H9 (cell line): Measurements from ENCODE around the gene TTYH1. TPM values are rescaled to one million over a fixed set of nuclear protein-coding genes. Genes with fewer than 3 reads are reported as not detected.

ENCODE experiments used
- DNase-seq: peaks from one replicate; pipeline ENCODE4 v3.0.0-alpha.2; 2017
- H2AFZ ChIP-seq: one replicate; pipeline ENCODE4 v1.6.1; 2013; ENCODE audit warnings: mild to moderate bottlenecking, low read length, control low read depth, moderate library complexity
- H2AK5ac ChIP-seq: 2 replicates; pipeline ENCODE4 v1.6.1; 2013; ENCODE audit warnings: low read length, control low read depth, mixed read lengths; ENCODE audit not compliant: insufficient read length
- H2BK120ac ChIP-seq: one replicate; pipeline ENCODE4 v1.6.1; 2013; ENCODE audit warnings: low read depth, mild to moderate bottlenecking, low read length, control low read depth, inconsistent platforms; ENCODE audit not compliant: poor library complexity, severe bottlenecking
- H2BK12ac ChIP-seq: 2 replicates; pipeline ENCODE4 v1.6.1; 2013; ENCODE audit warnings: low read length, control low read depth, mixed read lengths, low read depth; ENCODE audit not compliant: insufficient read length
- H2BK15ac ChIP-seq: 2 replicates; pipeline ENCODE4 v1.6.1; 2013; ENCODE audit warnings: low read depth, low read length, control low read depth
- H2BK20ac ChIP-seq: one replicate; pipeline ENCODE4 v1.6.1; 2013; ENCODE audit warnings: low read depth, mild to moderate bottlenecking, low read length, control low read depth, inconsistent platforms; ENCODE audit not compliant: poor library complexity, severe bottlenecking
- H2BK5ac ChIP-seq: 2 replicates; pipeline ENCODE4 v1.6.1; 2013; ENCODE audit warnings: low read length, control low read depth, mixed read lengths; ENCODE audit not compliant: insufficient read length
- H3K14ac ChIP-seq: 2 replicates; pipeline ENCODE4 v1.6.1; 2013; ENCODE audit warnings: low read length, control low read depth; ENCODE audit not compliant: insufficient read depth
- H3K18ac ChIP-seq: 2 replicates; pipeline ENCODE4 v1.6.1; 2013; ENCODE audit warnings: low read depth, mild to moderate bottlenecking, mixed read lengths, low read length, control low read depth; ENCODE audit not compliant: insufficient read length
- H3K23ac ChIP-seq: 2 replicates; pipeline ENCODE4 v1.6.1; 2013; ENCODE audit warnings: low read length, control low read depth, mixed read lengths, low read depth; ENCODE audit not compliant: insufficient read length
- H3K23me2 ChIP-seq: 2 replicates; pipeline ENCODE4 v1.6.1; 2013; ENCODE audit warnings: low read depth, mild to moderate bottlenecking, mixed read lengths, low read length, control low read depth; ENCODE audit not compliant: insufficient read length, poor library complexity, severe bottlenecking
- H3K27ac ChIP-seq: 2 replicates; pipeline ENCODE4 v1.5.1; 2013; ENCODE audit warnings: low read length, control low read depth, mixed read lengths, low read depth; ENCODE audit not compliant: insufficient read length
- H3K27me3 ChIP-seq: 2 replicates; pipeline ENCODE4 v1.6.1; 2013; ENCODE audit warnings: low read length, control low read depth, inconsistent platforms; ENCODE audit not compliant: insufficient read depth
- H3K4ac ChIP-seq: 2 replicates; pipeline ENCODE4 v1.6.1; 2013; ENCODE audit warnings: low read depth, mild to moderate bottlenecking, control low read depth, inconsistent platforms, low read length, moderate library complexity
- H3K4me1 ChIP-seq: 2 replicates; pipeline ENCODE4 v1.6.1; 2013; ENCODE audit warnings: low read length, control low read depth, inconsistent platforms; ENCODE audit not compliant: insufficient read depth
- H3K4me2 ChIP-seq: 2 replicates; pipeline ENCODE4 v1.6.1; 2013; ENCODE audit warnings: low read length, control low read depth, mixed read lengths; ENCODE audit not compliant: insufficient read length, insufficient read depth
- H3K56ac ChIP-seq: 2 replicates; pipeline ENCODE4 v1.6.1; 2013; ENCODE audit warnings: low read depth, mild to moderate bottlenecking, mixed read lengths, low read length, control low read depth; ENCODE audit not compliant: insufficient read length
- H3K79me1 ChIP-seq: 2 replicates; pipeline ENCODE4 v1.6.1; 2013; ENCODE audit warnings: low read depth, mild to moderate bottlenecking, moderate library complexity, low read length, control low read depth, inconsistent platforms; ENCODE audit not compliant: insufficient read depth, poor library complexity, severe bottlenecking
- H3K79me2 ChIP-seq: 2 replicates; pipeline ENCODE4 v1.6.1; 2013; ENCODE audit warnings: low read length, control low read depth, inconsistent platforms; ENCODE audit not compliant: insufficient read depth
- H3K9ac ChIP-seq: 2 replicates; pipeline ENCODE4 v1.6.1; 2013; ENCODE audit warnings: low read length, control low read depth, mixed read lengths; ENCODE audit not compliant: insufficient read length; ENCODE audit errors: extremely low read depth
- H3K9me3 ChIP-seq: one replicate; pipeline ENCODE4 v1.6.1; 2013; ENCODE audit warnings: low read depth, low read length, inconsistent platforms; ENCODE audit not compliant: control insufficient read depth
- H3T11ph ChIP-seq: one replicate; pipeline ENCODE4 v1.6.1; 2013; ENCODE audit warnings: mild to moderate bottlenecking, low read length, control low read depth, inconsistent platforms
- H4K20me1 ChIP-seq: one replicate; pipeline ENCODE4 v1.6.1; 2013; ENCODE audit not compliant: control insufficient read depth, insufficient read length, insufficient read depth
- H4K5ac ChIP-seq: 2 replicates; pipeline ENCODE4 v1.6.1; 2013; ENCODE audit warnings: low read depth, mild to moderate bottlenecking, mixed read lengths, low read length, control low read depth; ENCODE audit not compliant: insufficient read length
- H4K8ac ChIP-seq: replicated peaks from 2 replicates; pipeline ENCODE4 v1.6.1; 2013; ENCODE audit warnings: low read length, control low read depth, mixed read lengths, low read depth; ENCODE audit not compliant: insufficient read length
- H4K91ac ChIP-seq: 2 replicates; pipeline ENCODE4 v1.6.1; 2013; ENCODE audit warnings: low read depth, mild to moderate bottlenecking, moderate library complexity, mixed read lengths, low read length, control low read depth; ENCODE audit not compliant: insufficient read length
- H3K27ac Mint-ChIP-seq, 3 experiments: 2 replicates in 2 of 3; 3 replicates in 1 of 3; pipeline ENCODE4 v1.8.0; 2020 to 2021; ENCODE audit warnings: mixed read lengths in 3 of 3, mild to moderate bottlenecking in 1 of 3, moderate library complexity in 1 of 3
- H3K27me3 Mint-ChIP-seq: 2 replicates; pipeline ENCODE4 v1.8.0; 2021; ENCODE audit warnings: low read depth, mild to moderate bottlenecking, moderate library complexity, mixed read lengths
- H3K36me3 Mint-ChIP-seq, 3 experiments: 2 replicates in 2 of 3; 3 replicates in 1 of 3; pipeline ENCODE4 v1.8.0; 2020 to 2021; ENCODE audit warnings: low read depth in 3 of 3, mixed read lengths in 3 of 3; ENCODE audit not compliant: insufficient read depth in 1 of 3
- H3K4me1 Mint-ChIP-seq, 2 experiments: 2 replicates each; pipeline ENCODE4 v1.8.0; 2020; ENCODE audit warnings: mixed read lengths in 2 of 2
- H3K4me3 Mint-ChIP-seq, 2 experiments: 2 replicates in 1 of 2; 3 replicates in 1 of 2; pipeline ENCODE4 v1.8.0; 2020 to 2021; ENCODE audit warnings: mild to moderate bottlenecking in 2 of 2, mixed read lengths in 2 of 2, moderate library complexity in 1 of 2
- H3K9me3 Mint-ChIP-seq, 2 experiments: 2 replicates in 1 of 2; 3 replicates in 1 of 2; pipeline ENCODE4 v1.8.0; 2020; ENCODE audit warnings: mild to moderate bottlenecking in 2 of 2, mixed read lengths in 2 of 2, moderate library complexity in 1 of 2
- WGBS: extraction: QIAGEN DNeasy Blood & Tissue Kit; methylation state at CpG from one replicate; pipeline ENCODE4 v1.1.7; 2013; ENCODE audit warnings: missing lambda C conversion rate, low lambda C conversion rate, mixed read lengths; ENCODE audit not compliant: insufficient read length; ENCODE audit errors: extremely low coverage; 5-methylcytosine and 5-hydroxymethylcytosine counted together
- total RNA-seq: library from RNA; stranded (reverse); gene quantifications from 2 replicates; pipeline ENCODE4 v1.2.1, GENCODE V29; 2021
- TF ChIP-seq, protein P1 (sequence below): fragments of 200-600 bp; sonication (generic); conservative IDR thresholded peaks from 3 replicates; pipeline ENCODE4 v1.8.0; 2021; ENCODE audit warnings: antibody characterized with exemption, mild to moderate bottlenecking

The TTYH1 gene
- total RNA-seq, 1 experiment from 2014 or later: 47.1 TPM

GRCh38 chr19:54376610-54377285 is 38.5 kb upstream of the TTYH1 start:
- Histone ChIP-seq H4K8ac (no peak overlapping the region), H3K79me2 (no peaks in the 10 kb centered on the region), H3K18ac (no peak overlapping the region), H2AFZ (no peak overlapping the region), H3K23ac (no peak overlapping the region), H3T11ph (no peak overlapping the region), H3K9me3 (no peaks in the 10 kb centered on the region), H3K9ac (no peak overlapping the region), H3K4me2 (no peak overlapping the region), H4K20me1 (no peaks in the 10 kb centered on the region), H2BK12ac (no peak overlapping the region), H3K4ac (no peak overlapping the region), H3K27ac (no peak overlapping the region), H4K5ac (no peak overlapping the region), H3K4me1 (no peaks in the 10 kb centered on the region), H2AK5ac (no peak overlapping the region), H4K91ac (no peak overlapping the region), H3K23me2 (no peaks in the 10 kb centered on the region), H3K56ac (no peak overlapping the region), H2BK15ac (no peak overlapping the region), H2BK120ac (no peak overlapping the region), H3K79me1 (no peaks in the 10 kb centered on the region), H3K14ac (no peak overlapping the region), H3K27me3 (no peaks in the 10 kb centered on the region), H2BK5ac (no peak overlapping the region), H2BK20ac (no peak overlapping the region)
- TF ChIP-seq, protein P1, sequence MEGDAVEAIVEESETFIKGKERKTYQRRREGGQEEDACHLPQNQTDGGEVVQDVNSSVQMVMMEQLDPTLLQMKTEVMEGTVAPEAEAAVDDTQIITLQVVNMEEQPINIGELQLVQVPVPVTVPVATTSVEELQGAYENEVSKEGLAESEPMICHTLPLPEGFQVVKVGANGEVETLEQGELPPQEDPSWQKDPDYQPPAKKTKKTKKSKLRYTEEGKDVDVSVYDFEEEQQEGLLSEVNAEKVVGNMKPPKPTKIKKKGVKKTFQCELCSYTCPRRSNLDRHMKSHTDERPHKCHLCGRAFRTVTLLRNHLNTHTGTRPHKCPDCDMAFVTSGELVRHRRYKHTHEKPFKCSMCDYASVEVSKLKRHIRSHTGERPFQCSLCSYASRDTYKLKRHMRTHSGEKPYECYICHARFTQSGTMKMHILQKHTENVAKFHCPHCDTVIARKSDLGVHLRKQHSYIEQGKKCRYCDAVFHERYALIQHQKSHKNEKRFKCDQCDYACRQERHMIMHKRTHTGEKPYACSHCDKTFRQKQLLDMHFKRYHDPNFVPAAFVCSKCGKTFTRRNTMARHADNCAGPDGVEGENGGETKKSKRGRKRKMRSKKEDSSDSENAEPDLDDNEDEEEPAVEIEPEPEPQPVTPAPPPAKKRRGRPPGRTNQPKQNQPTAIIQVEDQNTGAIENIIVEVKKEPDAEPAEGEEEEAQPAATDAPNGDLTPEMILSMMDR: no peak
- H3K36me3 Mint-ChIP-seq: no peaks in the 10 kb centered on the region
- WGBS: no CpG with 5 or more reads among the region's 11 CpGs
- no peak for DNase-seq
- H3K27ac Mint-ChIP-seq: no peak overlapping the region
- H3K4me3 Mint-ChIP-seq: no peak overlapping the region
- H3K4me1 Mint-ChIP-seq: no peaks in the 10 kb centered on the region
- H3K9me3 Mint-ChIP-seq: peaks cover 3 to 56% of the 10 kb centered on the region in 2 experiments; a peak in 4 of 5 replicates
- H3K27me3 Mint-ChIP-seq: peaks cover 56% of the 10 kb centered on the region
